ENCODE data around the gene CRTAC1.
A peak's percentile ranks its signal among the peaks of the same experiment; 100 is the strongest.

CRTAC1 gene

DNA sequence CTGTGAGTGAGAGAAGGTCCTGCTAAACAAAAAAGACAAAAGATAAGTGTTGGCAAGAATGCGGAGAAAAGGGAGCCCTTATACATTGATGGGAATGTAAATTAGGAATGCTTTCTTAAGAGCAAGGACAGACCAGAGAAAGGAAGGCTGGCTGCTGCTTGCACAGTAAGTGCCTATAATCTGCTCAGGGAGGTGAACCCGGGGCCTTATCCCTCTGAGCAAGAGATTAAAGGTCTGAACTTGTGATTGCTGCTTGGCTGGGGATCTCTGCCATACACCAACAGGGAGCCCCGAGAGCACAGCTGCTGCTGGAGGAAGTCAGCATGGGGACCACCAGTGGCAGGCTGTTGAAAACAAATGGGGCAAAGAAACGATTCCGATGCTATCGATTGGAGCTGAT is 32.0 kb upstream of the CRTAC1 start:
- no peak for TF ChIP-seq CTCF (conservative IDR thresholded peaks at IDR 0.05)
- no peak overlapping the region for H3K27ac ChIP-seq

GRCh38 chr10:98060079-98060478 is 29.7 kb upstream of the CRTAC1 start:
- TF ChIP-seq CTCF (conservative IDR thresholded peaks at IDR 0.05), result no peak
- H3K27ac ChIP-seq, result no peak overlapping the region

DNA sequence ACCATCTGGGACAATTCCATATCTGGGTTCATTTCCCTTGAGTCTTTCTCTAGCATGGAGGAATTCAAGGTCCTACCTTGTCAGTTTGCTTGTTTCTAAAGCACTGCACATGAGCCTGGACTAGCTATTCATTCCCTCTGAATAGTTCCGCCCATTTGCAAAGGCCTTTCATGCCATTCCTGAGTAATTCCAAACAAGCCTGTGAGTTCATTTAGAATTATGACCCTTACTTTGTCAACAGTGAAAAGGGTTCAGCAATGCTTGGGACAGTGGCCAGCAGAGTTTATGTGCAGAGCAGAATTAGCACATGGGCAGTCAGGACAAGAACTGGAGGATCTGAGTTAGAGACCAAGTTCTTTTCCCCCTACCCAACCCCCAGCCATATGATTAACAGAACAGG is 27.9 kb upstream of the CRTAC1 start:
- no peak for TF ChIP-seq CTCF (conservative IDR thresholded peaks at IDR 0.05)

GRCh38 chr10:98055841-98056516 is 25.6 kb upstream of the CRTAC1 start:
- peak overlapping the region; percentile 60 for H3K27ac ChIP-seq
- no peak for TF ChIP-seq CTCF (conservative IDR thresholded peaks at IDR 0.05)

More for the DNA sequence above, 27.9 kb upstream of the CRTAC1 start:
- no peak overlapping the region for H3K27ac ChIP-seq

DNA sequence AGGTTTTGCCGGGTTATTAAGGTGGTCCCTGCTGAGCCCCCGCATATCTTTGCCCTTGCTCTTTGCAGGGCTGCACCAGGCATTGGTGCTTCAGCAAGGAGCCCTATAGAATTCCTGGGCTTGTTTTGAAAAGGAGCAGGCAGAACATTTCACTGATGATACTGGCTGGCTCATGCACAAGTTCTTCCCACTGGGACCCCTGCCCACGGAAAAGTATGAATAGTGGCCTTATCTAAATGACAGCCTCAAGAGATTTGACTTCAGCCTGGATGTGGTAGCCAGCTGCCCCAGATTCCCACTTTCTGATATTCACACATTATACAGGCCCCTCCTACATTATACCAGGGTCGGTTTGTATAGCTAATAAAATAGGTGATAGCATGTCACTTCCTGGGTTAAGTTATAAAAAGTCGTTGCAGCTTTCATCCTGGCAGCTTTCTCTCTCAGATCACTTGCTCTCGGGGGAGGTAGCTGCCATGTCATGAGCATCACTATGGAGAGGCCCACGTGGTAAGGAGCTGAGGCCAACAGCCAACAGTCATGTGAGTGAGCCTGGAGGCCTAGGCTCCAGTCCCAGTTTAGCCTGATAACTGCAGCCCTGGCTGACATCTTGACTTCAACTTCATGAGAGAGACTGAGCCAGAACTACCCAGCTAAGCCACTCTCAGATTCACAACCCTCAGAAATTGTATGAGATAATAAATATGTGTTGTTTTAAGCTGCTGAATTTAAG is 16.8 kb upstream of the CRTAC1 start:
- no peak for TF ChIP-seq CTCF (conservative IDR thresholded peaks at IDR 0.05)
- no peak overlapping the region for H3K27ac ChIP-seq

DNA sequence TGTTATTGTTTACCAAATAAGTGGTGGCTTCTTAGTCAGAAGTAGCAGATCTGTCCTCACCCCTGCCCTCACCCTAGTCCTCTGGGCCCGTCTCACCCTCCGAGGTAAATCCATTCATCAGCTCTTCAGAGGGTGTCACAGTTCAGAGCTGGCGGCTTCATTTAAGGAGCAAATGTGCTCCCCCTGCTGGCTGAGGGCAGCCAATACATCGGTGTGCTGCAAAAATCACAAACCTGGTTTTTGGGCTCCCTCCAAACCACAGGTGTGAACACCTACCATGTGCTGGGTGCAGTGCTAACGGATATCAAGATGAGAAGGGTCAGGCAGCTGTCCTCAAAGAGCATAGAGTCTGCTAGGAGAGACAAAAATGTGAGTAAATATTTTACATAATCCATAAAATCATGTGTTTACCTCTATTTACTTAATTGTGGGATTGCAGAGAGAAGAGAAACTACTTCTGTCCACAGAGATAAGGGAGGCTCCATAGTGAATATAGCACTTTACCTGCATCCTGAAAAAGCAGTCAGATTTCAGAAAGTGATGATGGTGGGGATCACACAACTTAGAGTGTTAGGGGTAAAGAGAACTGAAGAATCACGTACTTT is 15.5 kb upstream of the CRTAC1 start:
- TF ChIP-seq CTCF (conservative IDR thresholded peaks at IDR 0.05), result peak; percentile 94
- no peak overlapping the region for H3K27ac ChIP-seq

DNA sequence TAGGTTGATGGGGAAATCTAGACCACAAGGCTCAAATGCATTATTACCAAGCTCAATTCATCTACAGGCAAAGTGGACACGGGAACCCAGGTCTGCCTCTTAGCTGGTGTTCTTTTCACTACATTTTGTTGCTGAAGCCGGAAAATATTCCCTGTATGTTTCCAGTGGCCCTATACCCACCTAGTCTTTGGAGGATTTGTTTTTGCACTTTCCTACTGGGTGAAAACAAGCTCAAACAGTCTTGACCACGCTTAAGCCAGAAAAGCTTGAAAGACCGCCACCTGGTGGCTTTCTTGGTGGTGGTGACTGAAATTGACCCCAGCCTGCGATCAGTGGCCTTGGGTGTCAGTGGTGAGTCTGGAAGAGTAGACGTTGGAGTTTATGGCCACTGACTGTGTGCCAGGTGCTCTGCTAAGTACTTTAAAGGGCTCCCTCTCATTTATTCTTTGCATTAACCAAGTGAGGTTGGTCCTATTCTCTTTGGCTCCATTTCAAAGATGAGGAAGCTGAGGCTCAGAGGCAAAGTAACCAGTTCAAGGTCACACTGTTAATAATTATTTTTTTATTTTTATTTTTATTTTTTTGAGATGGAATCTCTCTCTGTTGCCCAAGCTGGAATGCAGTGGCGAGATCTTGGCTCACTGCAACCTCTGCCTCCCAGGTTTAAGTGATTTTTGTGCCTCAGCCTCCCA is 11.1 kb upstream of the CRTAC1 start:
- TF ChIP-seq CTCF (conservative IDR thresholded peaks at IDR 0.05), result peak; percentile 73
- H3K27ac ChIP-seq, result no peak overlapping the region
